GM12878 (cell line): Measurements from ENCODE around the gene AP3S2.

ENCODE experiments used
- IKZF2 ChIP-seq, 2 experiments: fragments of 450-650 bp; IDR thresholded peaks; 2 replicates each; pipeline ENCODE4 v1.6.1; 2017; ENCODE audit warnings: mild to moderate bottlenecking in 2 of 2, moderate library complexity in 2 of 2
- POLR2A ChIP-seq: IDR thresholded peaks from 2 replicates; pipeline ENCODE4 v1.6.1; 2011; ENCODE audit warnings: low read depth, mild to moderate bottlenecking, low read length
- RAD21 ChIP-seq: IDR thresholded peaks from 2 replicates; pipeline ENCODE4 v1.6.1; 2011; ENCODE audit warnings: mild to moderate bottlenecking, low read depth, low read length, moderate library complexity; ENCODE audit not compliant: insufficient read depth
- YY1 ChIP-seq: IDR thresholded peaks from 2 replicates; pipeline ENCODE4 v1.6.1; 2011; ENCODE audit warnings: low read depth, mild to moderate bottlenecking, low read length
- TF ChIP-seq, protein P1 (sequence below), 3 experiments: IDR thresholded peaks in 2 of 3; conservative IDR thresholded peaks in 1 of 3; 2 replicates each; pipeline ENCODE4 v1.5.1; 2011; ENCODE audit warnings: low read depth in 3 of 3, low read length in 3 of 3, mild to moderate bottlenecking in 3 of 3, control low read depth in 2 of 3, moderate library complexity in 2 of 3, inconsistent platforms in 1 of 3, mixed read lengths in 1 of 3; ENCODE audit not compliant: control insufficient read depth in 2 of 3, insufficient read depth in 1 of 3; ENCODE audit errors: extremely low read depth in 1 of 3

- TF ChIP-seq POLR2A: no peak
- no peak for TF ChIP-seq IKZF2 (IDR thresholded peaks at IDR 0.05)
- TF ChIP-seq RAD21: no peak
- TF ChIP-seq, protein P1, sequence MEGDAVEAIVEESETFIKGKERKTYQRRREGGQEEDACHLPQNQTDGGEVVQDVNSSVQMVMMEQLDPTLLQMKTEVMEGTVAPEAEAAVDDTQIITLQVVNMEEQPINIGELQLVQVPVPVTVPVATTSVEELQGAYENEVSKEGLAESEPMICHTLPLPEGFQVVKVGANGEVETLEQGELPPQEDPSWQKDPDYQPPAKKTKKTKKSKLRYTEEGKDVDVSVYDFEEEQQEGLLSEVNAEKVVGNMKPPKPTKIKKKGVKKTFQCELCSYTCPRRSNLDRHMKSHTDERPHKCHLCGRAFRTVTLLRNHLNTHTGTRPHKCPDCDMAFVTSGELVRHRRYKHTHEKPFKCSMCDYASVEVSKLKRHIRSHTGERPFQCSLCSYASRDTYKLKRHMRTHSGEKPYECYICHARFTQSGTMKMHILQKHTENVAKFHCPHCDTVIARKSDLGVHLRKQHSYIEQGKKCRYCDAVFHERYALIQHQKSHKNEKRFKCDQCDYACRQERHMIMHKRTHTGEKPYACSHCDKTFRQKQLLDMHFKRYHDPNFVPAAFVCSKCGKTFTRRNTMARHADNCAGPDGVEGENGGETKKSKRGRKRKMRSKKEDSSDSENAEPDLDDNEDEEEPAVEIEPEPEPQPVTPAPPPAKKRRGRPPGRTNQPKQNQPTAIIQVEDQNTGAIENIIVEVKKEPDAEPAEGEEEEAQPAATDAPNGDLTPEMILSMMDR (IDR thresholded peaks at IDR 0.05 in 2 of 3, conservative IDR thresholded peaks at IDR 0.05 in 1 of 3; ENCODE audit: control insufficient read depth in 2 of 3, extremely low read depth in 1 of 3, insufficient read depth in 1 of 3, low read depth in 3 of 3, low read length in 3 of 3): no peak
- no peak for TF ChIP-seq YY1
These were observed 13.1 kb downstream of the AP3S2 start for GRCh38 chr15:89880727-89881126.
